NK-92 treated with Interleukin-12 subunit alpha and Interleukin-12 subunit beta, amount 100 ng/mL, for 24 hours (cell line): ENCODE measurements around the gene TBL1Y.
"Not testable (repeated sequence)": the region's sequence is repeated elsewhere in the genome, so short reads cannot be mapped to it uniquely, and the experiment has no call there.

Experiments
- DNase-seq: peaks from one replicate; lab custom pipeline; 2025; lab: John Stamatoyannopoulos, UW

Gene TBL1Y

GRCh38 chrY:7080548-7080947 is 170.1 kb downstream of the TBL1Y start:
- not testable (repeated sequence) for DNase-seq

- peak; percentile 1 for DNase-seq
These were observed 175.1 kb downstream of the TBL1Y start for GRCh38 chrY:7085606-7086005.

DNA sequence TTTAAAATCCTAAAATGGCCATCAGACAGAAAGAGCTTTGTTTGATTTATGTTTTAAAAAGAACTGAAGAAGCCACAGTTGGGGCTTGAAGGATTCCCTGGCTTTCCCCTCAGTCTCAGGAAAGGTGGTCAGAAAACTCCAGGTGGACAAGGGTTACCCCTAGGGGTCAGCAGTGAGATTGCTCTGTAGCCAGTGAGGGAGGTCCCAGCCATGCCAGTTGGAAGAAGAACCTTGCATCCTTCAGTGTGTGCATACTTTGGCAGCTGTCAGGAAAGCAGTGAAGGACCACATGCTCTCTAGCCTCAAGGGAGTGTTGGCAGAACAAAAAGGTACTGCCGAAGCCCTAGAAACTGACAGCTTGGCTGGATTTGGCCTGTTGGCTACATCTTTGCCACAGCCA is 182.3 kb downstream of the TBL1Y start:
- DNase-seq, result no peak

- DNase-seq, result no peak
These were observed 183.9 kb downstream of the TBL1Y start for GRCh38 chrY:7094365-7094764.

- no peak for DNase-seq
These were observed 186.5 kb downstream of the TBL1Y start for GRCh38 chrY:7097021-7097420.

DNA sequence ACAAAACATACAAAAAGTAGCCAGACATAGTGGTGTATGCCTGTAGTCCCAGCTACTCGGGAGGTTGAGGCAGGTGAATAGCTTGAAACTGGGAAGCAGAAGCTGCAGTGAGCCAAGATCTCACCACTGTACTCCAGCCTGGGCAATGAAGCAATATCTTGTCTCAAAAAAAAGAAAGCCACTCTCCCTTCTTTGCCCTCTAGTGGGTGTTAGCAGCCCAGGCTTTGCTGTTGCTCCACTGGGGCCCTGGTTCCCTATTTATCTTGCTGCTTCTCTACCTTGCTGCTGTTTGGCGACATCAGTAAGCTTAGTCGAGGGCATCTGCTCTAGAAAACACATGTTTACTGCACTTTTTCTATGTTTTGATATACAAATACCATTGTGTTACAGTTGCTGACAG is 189.2 kb downstream of the TBL1Y start:
- DNase-seq, result no peak

- no peak for DNase-seq
These were observed 192.2 kb downstream of the TBL1Y start for GRCh38 chrY:7102680-7103079.

DNA sequence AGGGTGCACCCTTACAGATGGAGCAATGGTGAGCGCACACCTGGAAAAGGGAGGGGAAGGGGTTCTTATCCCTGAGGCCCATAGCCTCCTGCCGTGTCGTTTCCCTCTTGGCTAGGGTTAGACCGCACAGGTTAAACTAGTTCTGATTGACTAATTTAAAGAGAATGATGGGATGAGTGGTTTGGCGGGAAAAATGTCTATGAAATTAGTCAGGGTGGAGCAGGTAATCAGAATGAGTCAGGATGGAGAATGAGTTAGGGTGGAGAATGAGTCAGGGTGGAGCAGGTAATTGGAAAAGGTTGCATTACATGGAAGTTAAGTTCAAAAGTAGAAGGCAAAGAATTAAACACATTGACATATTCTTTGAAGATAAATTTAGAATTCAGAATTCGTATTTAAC is 196.7 kb downstream of the TBL1Y start:
- no peak for DNase-seq

DNA sequence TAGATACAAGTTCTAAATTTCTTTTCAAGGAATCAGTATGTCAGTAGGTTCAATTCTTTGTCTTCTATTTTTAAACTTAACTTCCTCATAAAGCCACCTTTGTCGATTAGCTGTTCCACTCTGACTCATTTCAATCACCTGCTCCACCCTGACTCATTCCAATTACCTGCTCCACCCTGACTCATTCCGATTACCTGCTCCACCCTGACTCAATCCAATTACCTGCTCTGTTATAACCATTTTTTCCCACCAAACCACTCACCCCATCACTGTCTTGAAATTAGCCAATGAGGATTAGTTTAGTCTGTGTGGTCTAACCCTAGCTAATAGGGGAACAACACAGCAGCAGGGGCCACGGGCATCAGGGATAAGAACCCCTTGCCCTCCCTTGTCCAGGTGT is 199.6 kb downstream of the TBL1Y start:
- DNase-seq, result no peak

GRCh38 chrY:7115871-7116270 is 205.4 kb downstream of the TBL1Y start:
- no peak for DNase-seq

GRCh38 chrY:7122202-7122601 is 211.7 kb downstream of the TBL1Y start:
- DNase-seq, result no peak

- no peak for DNase-seq
These were observed 214.9 kb downstream of the TBL1Y start for GRCh38 chrY:7125136-7126056.

GRCh38 chrY:7128211-7128610 is 217.7 kb downstream of the TBL1Y start:
- DNase-seq, result no peak
